Mammary epithelial cell (primary cell): Measurements from ENCODE around the gene STMN3.

ENCODE experiments used
- EZH2 ChIP-seq: IDR thresholded peaks from 2 replicates; pipeline ENCODE4 v1.6.1; 2012; ENCODE audit warnings: low read length, inconsistent platforms, borderline replicate concordance
- TF ChIP-seq, protein P1 (sequence below), 2 donors: IDR thresholded peaks in 1 of 2; conservative IDR thresholded peaks in 1 of 2; 2 replicates each; pipeline ENCODE4 v1.5.1; 2011 to 2012; ENCODE audit warnings: inconsistent platforms in 2 of 2, low read length in 2 of 2, mild to moderate bottlenecking in 2 of 2, control low read depth in 1 of 2, low read depth in 1 of 2; ENCODE audit not compliant: insufficient read depth in 1 of 2; ENCODE audit errors: extremely low read depth in 1 of 2

DNA sequence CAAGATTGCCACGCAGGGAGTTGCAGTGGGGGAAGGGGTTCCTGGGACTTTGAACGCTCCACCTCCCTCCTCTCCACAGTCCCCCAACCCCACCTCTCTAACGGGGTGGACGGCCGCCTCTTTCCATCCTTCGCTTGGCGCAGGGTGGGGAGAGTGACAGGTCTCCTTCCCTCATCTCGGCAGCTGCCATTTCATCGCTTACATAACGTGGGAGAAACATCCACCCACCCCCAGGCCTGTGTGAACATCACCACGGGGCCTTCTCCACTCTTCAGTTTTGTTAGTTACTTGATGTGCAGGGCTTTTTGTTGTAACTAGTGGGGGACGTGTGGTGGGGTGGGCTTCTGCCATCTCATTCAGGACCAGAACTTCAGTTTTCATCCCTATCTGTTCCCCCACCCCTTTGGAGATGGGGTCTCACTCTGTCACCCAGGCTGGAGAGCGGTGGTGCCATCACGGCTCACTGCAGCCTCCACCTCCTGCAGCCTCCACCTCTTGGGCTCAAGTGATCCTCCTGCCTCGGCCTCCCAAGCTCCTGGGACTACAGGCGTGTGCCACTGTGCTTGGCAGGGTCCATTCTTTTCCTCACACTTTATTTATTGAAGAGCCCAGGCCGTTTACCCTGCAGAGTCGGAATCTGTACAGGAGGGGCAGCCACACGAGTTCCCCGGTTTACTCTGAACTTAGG, 22.6 kb upstream of the STMN3 start:
- TF ChIP-seq, protein P1, sequence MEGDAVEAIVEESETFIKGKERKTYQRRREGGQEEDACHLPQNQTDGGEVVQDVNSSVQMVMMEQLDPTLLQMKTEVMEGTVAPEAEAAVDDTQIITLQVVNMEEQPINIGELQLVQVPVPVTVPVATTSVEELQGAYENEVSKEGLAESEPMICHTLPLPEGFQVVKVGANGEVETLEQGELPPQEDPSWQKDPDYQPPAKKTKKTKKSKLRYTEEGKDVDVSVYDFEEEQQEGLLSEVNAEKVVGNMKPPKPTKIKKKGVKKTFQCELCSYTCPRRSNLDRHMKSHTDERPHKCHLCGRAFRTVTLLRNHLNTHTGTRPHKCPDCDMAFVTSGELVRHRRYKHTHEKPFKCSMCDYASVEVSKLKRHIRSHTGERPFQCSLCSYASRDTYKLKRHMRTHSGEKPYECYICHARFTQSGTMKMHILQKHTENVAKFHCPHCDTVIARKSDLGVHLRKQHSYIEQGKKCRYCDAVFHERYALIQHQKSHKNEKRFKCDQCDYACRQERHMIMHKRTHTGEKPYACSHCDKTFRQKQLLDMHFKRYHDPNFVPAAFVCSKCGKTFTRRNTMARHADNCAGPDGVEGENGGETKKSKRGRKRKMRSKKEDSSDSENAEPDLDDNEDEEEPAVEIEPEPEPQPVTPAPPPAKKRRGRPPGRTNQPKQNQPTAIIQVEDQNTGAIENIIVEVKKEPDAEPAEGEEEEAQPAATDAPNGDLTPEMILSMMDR (conservative IDR thresholded peaks at IDR 0.05 in 1 of 2, IDR thresholded peaks at IDR 0.05 in 1 of 2; ENCODE audit: extremely low read depth in 1 of 2, insufficient read depth in 1 of 2, low read depth in 1 of 2, low read length in 2 of 2) = no peak
- no peak for TF ChIP-seq EZH2
